HepG2 (cell line): ENCODE results near the gene ARHGAP45. TPM values are rescaled to one million over a fixed set of nuclear protein-coding genes. Genes with fewer than 3 reads are reported as not detected.

Experiments
- ETV6 ChIP-seq: sonication (generic); formaldehyde crosslinking; conservative IDR thresholded peaks from 2 replicates; pipeline ENCODE4 v1.4.0; 2020; ENCODE audit warnings: missing genetic modification reagents
- GLI4 ChIP-seq: sonication (generic); formaldehyde crosslinking; IDR thresholded peaks from 2 replicates; pipeline ENCODE4 v1.5.1; 2020; ENCODE audit warnings: missing genetic modification reagents, mild to moderate bottlenecking, moderate library complexity, borderline replicate concordance
- GMEB2 ChIP-seq: IDR thresholded peaks from 2 replicates; pipeline ENCODE4 v1.6.1; 2016; ENCODE audit warnings: missing biosample characterization, missing genetic modification reagents, low read depth
- IRF2 ChIP-seq: IDR thresholded peaks from 2 replicates; pipeline ENCODE4 v1.6.1; 2018; ENCODE audit warnings: missing genetic modification reagents, missing compliant biosample characterization
- KAT7 ChIP-seq: IDR thresholded peaks from 2 replicates; pipeline ENCODE4 v1.6.1; 2018; ENCODE audit warnings: borderline replicate concordance, missing compliant biosample characterization
- MEIS2 ChIP-seq: sonication (generic); formaldehyde crosslinking; IDR thresholded peaks from 2 replicates; pipeline ENCODE4 v1.9.0; 2021; ENCODE audit warnings: mild to moderate bottlenecking, missing genetic modification reagents
- NCOA1 ChIP-seq: sonication (generic); formaldehyde crosslinking; IDR thresholded peaks from 2 replicates; pipeline ENCODE4 v1.9.0; 2021; ENCODE audit warnings: missing genetic modification reagents
- NFE2L1 ChIP-seq: sonication (generic); formaldehyde crosslinking; IDR thresholded peaks from 2 replicates; pipeline ENCODE4 v1.4.0; 2020; ENCODE audit warnings: missing genetic modification reagents, mild to moderate bottlenecking, borderline replicate concordance
- RBAK ChIP-seq: sonication (generic); formaldehyde crosslinking; IDR thresholded peaks from 2 replicates; pipeline ENCODE4 v1.5.1; 2020; ENCODE audit warnings: mild to moderate bottlenecking, missing genetic modification reagents
- SIN3A ChIP-seq: IDR thresholded peaks from 2 replicates; pipeline ENCODE4 v1.6.1; 2011; ENCODE audit warnings: low read depth, mild to moderate bottlenecking, control low read depth, low read length, borderline replicate concordance
- TAF15 ChIP-seq: fragments of 200-400 bp; formaldehyde crosslinking; IDR thresholded peaks from one replicate; pipeline ENCODE4 v1.6.1; 2018; ENCODE audit warnings: mild to moderate bottlenecking, low read depth, low read length; ENCODE audit not compliant: poor library complexity, severe bottlenecking
- TFDP1 ChIP-seq: IDR thresholded peaks from 2 replicates; pipeline ENCODE4 v1.6.1; 2016; ENCODE audit warnings: missing compliant biosample characterization, missing genetic modification reagents, borderline replicate concordance
- ZBTB37 ChIP-seq: sonication (generic); formaldehyde crosslinking; IDR thresholded peaks from 2 replicates; pipeline ENCODE4 v1.4.0; 2020; ENCODE audit warnings: mild to moderate bottlenecking, missing genetic modification reagents
- ZIK1 ChIP-seq: sonication (generic); formaldehyde crosslinking; IDR thresholded peaks from 2 replicates; pipeline ENCODE4 v1.5.0; 2020; ENCODE audit warnings: mild to moderate bottlenecking, low read depth, missing genetic modification reagents, borderline replicate concordance
- ZNF180 ChIP-seq: sonication (generic); formaldehyde crosslinking; IDR thresholded peaks from 2 replicates; pipeline ENCODE4 v1.4.0; 2020; ENCODE audit warnings: low read depth, missing genetic modification reagents, borderline replicate concordance
- ZNF207 ChIP-seq: fragments of 450-650 bp; IDR thresholded peaks from 2 replicates; pipeline ENCODE4 v1.6.1; 2016; ENCODE audit warnings: antibody characterized with exemption, borderline replicate concordance
- ZNF230 ChIP-seq: sonication (generic); formaldehyde crosslinking; IDR thresholded peaks from 2 replicates; pipeline ENCODE4 v1.4.0; 2020; ENCODE audit warnings: mild to moderate bottlenecking, missing genetic modification reagents
- ZNF331 ChIP-seq: sonication (generic); formaldehyde crosslinking; IDR thresholded peaks from 2 replicates; pipeline ENCODE4 v1.4.0; 2020; ENCODE audit warnings: missing genetic modification reagents
- ZNF687 ChIP-seq: sonication (generic); formaldehyde crosslinking; IDR thresholded peaks from 2 replicates; pipeline ENCODE4 v1.5.1; 2020; ENCODE audit warnings: mild to moderate bottlenecking, missing genetic modification reagents, moderate library complexity
- ZNF782 ChIP-seq: sonication (generic); formaldehyde crosslinking; IDR thresholded peaks from 2 replicates; pipeline ENCODE4 v1.4.0; 2020; ENCODE audit warnings: missing genetic modification reagents, mild to moderate bottlenecking, borderline replicate concordance
- ZNF792 ChIP-seq: IDR thresholded peaks from 2 replicates; pipeline ENCODE4 v1.6.1; 2016
- polyA plus RNA-seq, 8 experiments: library from polyadenylated mRNA; depleted of rRNA in 3 of 8; stranded (reverse) in 7 of 8; unstranded in 1 of 8; fragments of >200 nt; fragmentation: Illumina TruSeq in 4 of 8; extraction: Trizol in 4 of 8; gene quantifications; 2 replicates each; pipeline versions ENCODE4 v1.2.1 to v1.2.3, GENCODE V29; 2011 to 2016; ENCODE audit warnings: low read depth in 4 of 8, missing spikeins in 1 of 8, mixed read lengths in 1 of 8; ENCODE audit not compliant: insufficient read depth in 1 of 8
- total RNA-seq, 5 experiments: library from RNA; depleted of rRNA; stranded (reverse); fragments of >200 nt; fragmentation: Illumina TruSeq; extraction: Trizol; gene quantifications; 2 replicates each; pipeline ENCODE4 v1.2.3, GENCODE V29; 2016; ENCODE audit warnings: low read depth in 1 of 5

ARHGAP45 gene
- total and polyA plus RNA-seq, 2 of the 13 experiments (the other 11 are each of a cell fraction or from before 2014, with no cell fraction given), result 0.84 to 32.0 TPM

GRCh38 chr19:1103708-1104310 lies 36.8 kb downstream of the ARHGAP45 start, which contains the start of gene GPX4 (continued):
- no peak; the same call in 1 of the 2 replicates for TF ChIP-seq ZNF331 (CRISPR knock-in tag)
- TF ChIP-seq TAF15, result no peak
- TF ChIP-seq ZIK1 (CRISPR knock-in tag), result peak; percentile 90; the same call in 1 of the 2 replicates
- TF ChIP-seq KAT7 (CRISPR knock-in tag), result no peak
- no peak; the same call in 1 of the 2 replicates for TF ChIP-seq ZNF782 (CRISPR knock-in tag)
- TF ChIP-seq RBAK (CRISPR knock-in tag), result no peak
- TF ChIP-seq ZNF230, result 0 out of 2 replicates have a peak, but pooled peaks have one; percentile 76
- no peak for TF ChIP-seq NFE2L1 (CRISPR knock-in tag)
- TF ChIP-seq TFDP1, result peak; percentile 81; the same call in 1 of the 2 replicates
- peak; percentile 91 for TF ChIP-seq ZNF687 (CRISPR knock-in tag)
- no peak for TF ChIP-seq GLI4 (CRISPR knock-in tag)
- TF ChIP-seq ZNF180 (CRISPR knock-in tag), result no peak
- TF ChIP-seq MEIS2 (CRISPR knock-in tag), result no peak
- no peak for TF ChIP-seq ZBTB37 (CRISPR knock-in tag)
- peak; percentile 65; the same call in 1 of the 2 replicates for TF ChIP-seq SIN3A
- TF ChIP-seq GMEB2 (CRISPR knock-in tag), result no peak
- TF ChIP-seq ZNF207, result no peak
- TF ChIP-seq NCOA1 (CRISPR knock-in tag), result no peak
- no peak for TF ChIP-seq IRF2 (CRISPR knock-in tag)
- TF ChIP-seq ETV6 (CRISPR knock-in tag), result peak; percentile 56; the same call in 1 of the 2 replicates
- TF ChIP-seq ZNF792 (CRISPR knock-in tag), result peak; percentile 43; the same call in 1 of the 2 replicates
